IMR-90 (cell line): ENCODE results near the gene FN1. TPM values are rescaled to one million over a fixed set of nuclear protein-coding genes. Genes with fewer than 3 reads are reported as not detected.

Source experiments
- ATAC-seq: fragments of 200-7000 bp; cut with Tn5 transposase; 2 replicates; pipeline ENCODE4 v1.9.1; 2020; ENCODE audit warnings: low read depth, mild to moderate bottlenecking, moderate library complexity
- BruUV-seq: library from RNA; stranded (reverse); fragments of 400-500 nt; replicated peaks from 2 replicates; lab custom pipeline; 2021; lab: Mats Ljungman, UMichigan
- CTCF ChIA-PET: fragments of 300-600 bp; formaldehyde crosslinking; extraction: SDS; loops from one replicate; lab custom pipeline; 2021; ENCODE audit warnings: antibody characterized with exemption; lab: Yijun Ruan, JAX
- POLR2A ChIA-PET: fragments of 300-600 bp; sonication (Branson Sonifier 250); formaldehyde crosslinking; loops from one replicate; lab custom pipeline; 2022; ENCODE audit warnings: antibody characterized with exemption; ENCODE audit not compliant: unreplicated experiment; lab: Charles Lee
- DNase-seq: peaks from one replicate; pipeline ENCODE4 v3.0.0; 2013
- H2AFZ ChIP-seq: replicated peaks from 2 replicates; pipeline ENCODE3; 2013; ENCODE audit warnings: low read length, mild to moderate bottlenecking; ENCODE audit not compliant: poor library complexity
- H2AK5ac ChIP-seq: 2 replicates; pipeline ENCODE4 v1.6.1; 2013; ENCODE audit warnings: low read depth, low read length, inconsistent platforms
- H2AK9ac ChIP-seq: replicated peaks from 2 replicates; pipeline ENCODE3; 2013; ENCODE audit warnings: mild to moderate bottlenecking, low read depth, low read length, moderate library complexity; ENCODE audit not compliant: poor library complexity
- H2BK120ac ChIP-seq: 2 replicates; pipeline ENCODE4 v1.6.1; 2013; ENCODE audit warnings: low read depth, low read length, inconsistent platforms
- H2BK15ac ChIP-seq: 3 replicates; pipeline ENCODE4 v1.6.1; 2013; ENCODE audit warnings: low read depth, low read length, inconsistent platforms
- H2BK20ac ChIP-seq: 2 replicates; pipeline ENCODE4 v1.6.1; 2013; ENCODE audit warnings: low read depth, mild to moderate bottlenecking, inconsistent platforms, low read length, moderate library complexity
- H2BK5ac ChIP-seq: 2 replicates; pipeline ENCODE4 v1.6.1; 2013; ENCODE audit warnings: mild to moderate bottlenecking, low read depth, low read length, inconsistent platforms; ENCODE audit not compliant: poor library complexity, severe bottlenecking
- H3K14ac ChIP-seq: replicated peaks from 2 replicates; pipeline ENCODE4 v1.6.1; 2013; ENCODE audit warnings: low read depth, low read length, inconsistent platforms
- H3K18ac ChIP-seq: 2 replicates; pipeline ENCODE4 v1.6.1; 2013; ENCODE audit warnings: low read depth, low read length, control low read depth
- H3K23ac ChIP-seq: 2 replicates; pipeline ENCODE4 v1.6.1; 2013; ENCODE audit warnings: low read depth, low read length, inconsistent platforms
- H3K27ac ChIP-seq: 2 replicates; pipeline ENCODE4 v1.5.1; 2013; ENCODE audit warnings: mild to moderate bottlenecking, control low read depth, low read length; ENCODE audit not compliant: insufficient read depth
- H3K27me3 ChIP-seq: 2 replicates; pipeline ENCODE4 v1.6.1; 2013; ENCODE audit warnings: low read length; ENCODE audit not compliant: control insufficient read depth, insufficient read depth
- H3K36me3 ChIP-seq: 2 replicates; pipeline ENCODE4 v1.6.1; 2013; ENCODE audit warnings: low read length, mixed read lengths; ENCODE audit not compliant: control insufficient read depth, insufficient read depth
- H3K4ac ChIP-seq: 2 replicates; pipeline ENCODE4 v1.6.1; 2013; ENCODE audit warnings: low read depth, low read length, inconsistent platforms
- H3K4me1 ChIP-seq: 2 replicates; pipeline ENCODE4 v1.6.1; 2013; ENCODE audit warnings: low read length, mixed read lengths; ENCODE audit not compliant: control insufficient read depth, insufficient read depth
- H3K4me2 ChIP-seq: 2 replicates; pipeline ENCODE4 v1.6.1; 2013; ENCODE audit warnings: low read depth, mild to moderate bottlenecking, control low read depth, low read length, moderate library complexity
- H3K4me3 ChIP-seq: 2 replicates; pipeline ENCODE4 v1.5.1; 2013; ENCODE audit warnings: low read depth, mild to moderate bottlenecking, control low read depth, low read length, moderate library complexity; ENCODE audit not compliant: insufficient read depth
- H3K56ac ChIP-seq: 2 replicates; pipeline ENCODE4 v1.6.1; 2013; ENCODE audit warnings: low read length, inconsistent platforms; ENCODE audit not compliant: insufficient read depth; ENCODE audit errors: extremely low read depth
- H3K79me1 ChIP-seq, 2 experiments: 2 replicates each; pipeline ENCODE4 v1.6.1; 2013; ENCODE audit warnings: low read length in 2 of 2, inconsistent platforms in 1 of 2, low read depth in 1 of 2
- H3K9ac ChIP-seq: 2 replicates; pipeline ENCODE4 v1.6.1; 2013; ENCODE audit warnings: low read depth, low read length, control low read depth
- H3K9me1 ChIP-seq: 2 replicates; pipeline ENCODE4 v1.6.1; 2013; ENCODE audit warnings: low read length, inconsistent platforms; ENCODE audit not compliant: insufficient read depth
- H3K9me3 ChIP-seq: 2 replicates; pipeline ENCODE4 v1.6.1; 2013; ENCODE audit warnings: low read length; ENCODE audit not compliant: control insufficient read depth, insufficient read depth
- H4K20me1 ChIP-seq: 2 replicates; pipeline ENCODE4 v1.6.1; 2013; ENCODE audit warnings: low read length, inconsistent platforms; ENCODE audit not compliant: insufficient read depth
- H4K5ac ChIP-seq: 2 replicates; pipeline ENCODE4 v1.6.1; 2013; ENCODE audit warnings: mild to moderate bottlenecking, low read depth, low read length, control low read depth
- H4K8ac ChIP-seq, 2 experiments: 2 replicates each; pipeline ENCODE4 v1.6.1; 2013; ENCODE audit warnings: low read depth in 2 of 2, low read length in 2 of 2, control low read depth in 1 of 2, inconsistent platforms in 1 of 2
- H4K91ac ChIP-seq: 2 replicates; pipeline ENCODE4 v1.6.1; 2013; ENCODE audit warnings: low read depth, low read length, inconsistent platforms; ENCODE audit not compliant: insufficient read depth
- CEBPB ChIP-seq: IDR thresholded peaks from 2 replicates; pipeline ENCODE4 v1.6.1; 2012; ENCODE audit warnings: low read depth, low read length, improper control_type of control experiment
- MAFK ChIP-seq: IDR thresholded peaks from 2 replicates; pipeline ENCODE4 v1.6.1; 2012; ENCODE audit warnings: low read depth, low read length, improper control_type of control experiment
- RCOR1 ChIP-seq: IDR thresholded peaks from 2 replicates; pipeline ENCODE4 v1.6.1; 2012; ENCODE audit warnings: mild to moderate bottlenecking, low read length, improper control_type of control experiment; ENCODE audit not compliant: insufficient replicate concordance
- WGBS, 2 experiments: methylation state at CpG; one replicate each; pipeline versions ENCODE4 v1.1.5 to v1.1.7; 2013; ENCODE audit warnings: missing lambda C conversion rate in 2 of 2; ENCODE audit not compliant: insufficient read length in 1 of 2; ENCODE audit errors: extremely low coverage in 2 of 2; 5-methylcytosine and 5-hydroxymethylcytosine counted together
- dilution Hi-C: fragments of 300-500 bp; cut with HindIII; formaldehyde crosslinking; loops from one replicate; pipeline ENCODE4 v1.14.3; 2018; ENCODE audit warnings: low sequenced_read_pairs; ENCODE audit not compliant: unreplicated experiment
- in situ Hi-C: fragments of 300-500 bp; cut with MboI; formaldehyde crosslinking; loops from 3 replicates; pipeline ENCODE4 v1.14.3; 2019; ENCODE audit warnings: low sequenced_read_pairs, inconsistent platforms, mixed read lengths
- intact Hi-C: fragments of 100-400 bp; cut with micrococcal nuclease; formaldehyde crosslinking; loops from 2 replicates; pipeline ENCODE4 v1.10.0; 2022
- polyA plus RNA-seq, 3 experiments: library from polyadenylated mRNA; depleted of rRNA; stranded (reverse); fragments of >200 nt; gene quantifications; 2 replicates each; pipeline ENCODE4 v1.2.3, GENCODE V29; 2012; ENCODE audit warnings: low replicate concordance in 1 of 3
- total RNA-seq: library from RNA; depleted of rRNA; stranded (reverse); fragments of >200 nt; gene quantifications from 2 replicates; pipeline ENCODE4 v1.2.3, GENCODE V29; 2012

Gene FN1
- total and polyA plus RNA-seq, 2 of the 4 experiments (the other 2 are of a cell fraction) = 8,243 to 13,004 TPM

- H3K23ac ChIP-seq = no peak overlapping the region
- TF ChIP-seq RCOR1 (no peak), CEBPB (no peak), MAFK (0 out of 2 replicates have a peak, but pooled peaks have one; percentile 14)
- no peak overlapping the region for H2BK5ac ChIP-seq
- no peaks in the 10 kb centered on the region for H3K9me1 ChIP-seq
- H3K4me1 ChIP-seq = no peaks in the 10 kb centered on the region; the same call in 1 of the 2 replicates
- no peak overlapping the region for H2BK20ac ChIP-seq
- DNase-seq = no peak
- H4K20me1 ChIP-seq = no peaks in the 10 kb centered on the region
- H3K56ac ChIP-seq = no peak overlapping the region
- H4K91ac ChIP-seq = no peak overlapping the region
- dilution Hi-C loops (no loop called here), intact Hi-C loops (no loop called here), in situ Hi-C loops (no loop called here)
- H3K27ac ChIP-seq = no peak overlapping the region
- no peak overlapping the region for H3K18ac ChIP-seq
- no CpG with 5 or more reads among the region's 5 CpGs for WGBS, 2 experiments
- ChIA-PET POLR2A (no interaction called here), CTCF (no interaction called here)
- no peak overlapping the region for H4K8ac ChIP-seq
- no peak overlapping the region for H3K4me3 ChIP-seq
- no TSS peak for BruUV-seq
- no peak overlapping the region for H3K9ac ChIP-seq
- no peak overlapping the region for H3K4me2 ChIP-seq
- H2AK5ac ChIP-seq = no peak overlapping the region
- peaks cover 30% of the 10 kb centered on the region for H3K36me3 ChIP-seq
- no peak overlapping the region for H3K4ac ChIP-seq
- no peaks in the 10 kb centered on the region for H3K9me3 ChIP-seq
- ATAC-seq = no peak
- no peak overlapping the region for H4K5ac ChIP-seq
- no peak overlapping the region for H2AK9ac ChIP-seq
- H3K27me3 ChIP-seq = no peaks in the 10 kb centered on the region
- no peak overlapping the region for H2BK15ac ChIP-seq
- H3K14ac ChIP-seq = no peak overlapping the region
- peaks cover 14 to 15% of the 10 kb centered on the region in 2 experiments for H3K79me1 ChIP-seq
- H2BK120ac ChIP-seq = no peak overlapping the region
- H2AFZ ChIP-seq = no peak overlapping the region
These were observed 116.4 kb downstream of the FN1 start for GRCh38 chr2:215319500-215319899.
